Stimulated activated CD8-positive, alpha-beta memory T cell treated with anti-CD3 and anti-CD28 coated beads, Interleukin-7, amount 100 ng/mL, for 48 hours (primary cell): ENCODE data around the gene PAXIP1.

Experiments
- DNase-seq, 2 donors: peaks; one replicate each; pipeline ENCODE4 v3.0.0-alpha.2; 2020; ENCODE audit warnings: low read depth in 1 of 2; ENCODE audit errors: extremely low read depth in 1 of 2

The PAXIP1 gene

GRCh38 chr7:154913638-154914307, 89.2 kb downstream of the PAXIP1 start:
- DNase-seq: peak; percentile 62 to 77

GRCh38 chr7:154912871-154913637, 89.9 kb downstream of the PAXIP1 start:
- no peak for DNase-seq

DNA sequence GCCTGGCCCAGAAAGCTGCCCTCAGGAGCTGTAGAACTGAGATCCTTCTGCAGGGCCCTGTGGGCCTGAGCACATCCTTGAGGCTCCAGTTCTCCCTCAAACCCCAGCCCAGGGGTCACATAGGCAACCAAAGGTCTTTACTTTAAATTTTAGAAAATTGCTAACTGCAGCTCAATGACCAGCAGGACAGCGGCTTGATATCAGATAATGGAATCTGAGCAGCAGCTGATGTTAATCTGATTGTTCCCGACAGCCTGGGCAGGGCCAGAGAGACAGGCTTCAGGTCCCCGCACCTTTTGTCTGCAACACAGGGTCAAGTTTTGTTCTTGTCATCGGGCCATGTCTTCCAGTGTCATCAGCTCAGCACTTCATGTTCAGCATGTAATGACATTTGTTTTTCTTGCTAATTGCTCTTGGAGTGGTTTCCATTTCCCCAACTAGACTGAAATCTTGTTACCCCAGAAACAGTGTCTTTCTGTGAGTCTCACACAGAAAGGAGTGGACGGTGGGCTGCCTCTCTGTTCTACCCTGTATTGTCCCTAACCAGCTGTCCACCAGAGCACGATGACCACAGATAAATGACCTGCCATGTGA, 91.0 kb downstream of the PAXIP1 start:
- no peak for DNase-seq

DNA sequence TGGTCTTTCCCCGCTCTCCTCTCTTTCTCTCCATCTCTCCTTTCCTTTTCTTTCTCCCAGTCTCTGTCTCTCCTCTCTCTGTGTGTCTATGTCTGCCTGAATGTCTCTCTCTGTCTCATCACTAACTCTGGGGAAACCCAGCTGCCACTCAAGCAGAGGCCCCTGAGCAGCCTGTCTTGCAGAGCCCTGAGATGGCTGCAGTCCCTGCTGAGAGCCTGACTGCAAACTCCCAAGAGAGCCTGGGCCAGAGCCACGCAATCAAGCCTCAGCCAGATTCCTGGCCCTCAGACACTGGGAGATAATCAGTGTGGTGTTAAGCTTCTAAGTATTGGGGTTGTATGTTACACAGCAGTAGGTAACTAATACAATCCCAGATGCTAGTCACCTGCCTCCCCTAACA, 91.5 kb downstream of the PAXIP1 start:
- DNase-seq: no peak

- DNase-seq: no peak
Measured at GRCh38 chr7:154910977-154911376, 91.9 kb downstream of the PAXIP1 start.

- no peak for DNase-seq
Measured at GRCh38 chr7:154910125-154910524, 92.8 kb downstream of the PAXIP1 start.

GRCh38 chr7:154909241-154910105, 93.5 kb downstream of the PAXIP1 start:
- no peak for DNase-seq

GRCh38 chr7:154907651-154908620, 95.0 kb downstream of the PAXIP1 start:
- no peak for DNase-seq

DNA sequence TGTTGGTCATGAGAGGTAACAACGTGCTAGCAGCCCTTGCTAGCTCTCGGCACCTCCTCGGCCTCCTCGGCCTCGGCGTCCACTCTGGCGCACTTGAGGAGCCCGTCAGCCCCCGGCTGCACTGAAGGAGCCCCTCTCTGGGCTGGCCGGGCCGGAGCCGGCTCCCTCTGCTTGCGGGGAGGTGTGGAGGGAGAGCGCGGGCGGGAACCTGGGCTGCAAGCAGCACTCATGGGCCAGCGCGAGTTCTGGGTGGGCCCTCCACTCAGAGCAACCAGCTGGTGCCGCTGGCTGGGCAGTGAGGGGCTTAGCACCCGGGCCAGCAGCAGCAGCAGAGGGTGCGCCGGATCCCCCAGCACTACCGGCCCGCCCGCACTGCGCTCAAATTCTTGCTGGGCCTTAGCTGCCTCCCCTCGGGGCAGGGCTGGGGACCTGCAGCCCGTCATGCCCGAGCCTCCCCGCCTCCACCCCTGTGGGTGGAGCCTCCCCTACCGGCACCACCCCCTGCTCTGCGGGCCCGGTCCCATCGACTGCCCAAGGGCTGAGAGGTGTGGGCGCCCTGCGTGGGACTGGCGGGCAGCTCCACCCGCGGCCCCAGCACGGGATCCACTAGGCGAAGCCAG, 96.1 kb downstream of the PAXIP1 start:
- no peak for DNase-seq

DNA sequence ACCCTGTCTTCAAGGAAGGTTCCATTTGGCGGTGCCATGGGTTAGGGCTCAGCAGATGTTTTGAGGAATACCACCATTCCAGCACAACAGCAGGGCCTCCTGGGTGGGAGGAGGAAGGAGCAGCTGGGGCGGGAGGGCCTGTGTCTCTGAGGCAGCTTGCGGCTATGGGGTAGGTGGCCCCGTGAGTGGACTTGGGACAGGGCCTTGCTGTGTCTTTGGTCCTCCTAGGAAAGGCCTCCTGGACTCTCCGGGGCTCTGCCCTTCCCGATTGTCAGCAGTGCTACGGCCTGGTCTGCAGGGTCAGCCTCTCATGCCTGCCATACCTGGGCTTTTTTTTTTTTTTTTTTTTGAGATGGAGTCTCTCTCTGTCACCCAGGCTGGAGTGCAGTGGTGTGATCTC, 96.7 kb downstream of the PAXIP1 start:
- no peak for DNase-seq

DNA sequence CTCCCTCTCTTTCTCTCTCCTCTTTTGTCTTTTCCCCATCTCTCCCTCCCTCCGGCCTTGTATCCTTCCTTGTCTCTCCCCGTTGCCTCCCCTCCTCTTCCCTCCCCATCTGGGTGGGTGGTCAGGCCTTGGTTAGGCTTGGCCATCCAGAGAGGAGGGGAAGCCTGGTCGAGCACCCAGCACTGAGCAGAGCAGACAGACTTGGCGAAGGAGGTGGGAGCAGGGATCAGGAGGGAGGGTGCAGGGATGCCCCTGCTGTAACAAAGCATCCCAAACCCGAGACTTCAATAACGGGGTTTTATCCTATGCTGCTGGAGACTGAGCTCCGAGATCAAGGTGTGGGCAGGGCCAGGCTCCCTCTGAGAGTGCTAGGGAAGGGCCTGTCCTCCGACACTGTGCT, 97.3 kb downstream of the PAXIP1 start:
- no peak for DNase-seq

DNA sequence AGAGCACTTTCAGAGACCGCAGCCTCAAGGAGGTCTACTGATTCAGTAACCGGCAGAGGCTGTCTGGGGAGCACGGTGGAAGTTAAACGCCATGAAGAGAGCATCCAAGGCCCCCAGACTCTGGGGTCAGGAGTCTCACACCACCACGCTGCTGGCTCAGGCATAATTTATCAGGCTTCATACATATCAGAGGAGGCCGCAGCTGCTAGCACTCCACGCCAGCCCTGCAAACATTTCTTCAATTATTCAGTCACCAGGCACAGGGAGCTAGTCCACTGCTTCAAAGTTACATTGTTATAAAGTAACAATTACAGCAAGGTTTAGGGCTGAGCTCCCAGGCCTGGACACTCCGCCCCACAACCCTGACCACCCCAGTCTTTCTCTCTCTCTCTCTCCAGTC, 97.8 kb downstream of the PAXIP1 start:
- no peak for DNase-seq

GRCh38 chr7:154903083-154903731, 99.7 kb downstream of the PAXIP1 start:
- DNase-seq: no peak

GRCh38 chr7:154902600-154903082, 100.3 kb downstream of the PAXIP1 start:
- DNase-seq: no peak

GRCh38 chr7:154899862-154900261, 103.1 kb downstream of the PAXIP1 start:
- no peak for DNase-seq

DNA sequence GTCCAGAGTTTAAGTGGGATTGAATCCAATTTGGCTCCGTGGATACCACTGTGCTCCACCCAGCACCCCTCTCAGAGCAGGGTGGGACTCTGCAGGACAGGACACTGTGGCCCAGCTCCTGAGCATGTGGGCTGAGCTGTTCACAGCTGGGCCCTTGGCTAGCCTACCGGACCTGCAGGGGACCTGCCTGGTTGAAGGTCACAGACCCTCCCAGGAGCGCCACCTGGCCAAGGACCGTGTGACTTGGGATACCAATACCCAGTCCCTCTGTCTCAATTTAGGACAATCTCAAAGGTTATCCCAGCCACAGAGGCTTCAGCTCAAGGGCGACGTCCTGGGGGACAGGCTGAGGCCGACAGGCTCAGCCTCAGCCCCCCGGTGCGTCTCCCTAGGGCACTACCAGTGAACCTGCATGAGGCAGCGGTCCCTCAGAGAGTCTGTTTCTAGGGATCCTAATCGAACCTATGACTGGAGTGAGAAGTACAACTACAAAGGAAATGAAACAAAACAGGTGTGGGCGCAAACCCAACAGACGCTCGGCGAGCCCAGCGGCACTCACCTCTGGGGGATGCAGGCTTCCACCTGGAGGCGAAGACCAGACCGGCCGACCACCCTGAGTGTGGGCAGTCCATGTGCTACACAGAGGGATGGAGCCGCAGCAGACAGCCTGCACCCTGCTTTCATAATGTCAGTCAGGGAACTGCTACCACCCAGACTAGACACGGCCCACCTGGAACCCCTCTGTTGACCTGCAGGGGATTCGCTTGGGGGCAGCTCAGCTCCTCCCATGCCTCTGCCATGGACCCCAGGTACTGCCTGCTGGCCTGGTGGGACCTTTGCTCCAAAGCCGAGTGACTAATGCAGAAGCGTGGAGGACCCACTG, 103.7 kb downstream of the PAXIP1 start:
- DNase-seq: no peak

- no peak for DNase-seq
Measured at GRCh38 chr7:154896076-154896475, 106.8 kb downstream of the PAXIP1 start.
